SK-N-SH treated with all-trans-retinoic acid at 6 μM for 48 hours (cell line): ENCODE measurements around the gene RSPH10B2.
"Not testable (repeated sequence)": the region's sequence is repeated elsewhere in the genome, so short reads cannot be mapped to it uniquely, and the experiment has no call there.

Experiments used
- ATAC-seq: fragments of 200-7000 bp; cut with Tn5 transposase; 3 replicates; pipeline ENCODE4 v1.9.1; 2020; ENCODE audit warnings: mild to moderate bottlenecking, moderate library complexity
- ARNTL ChIP-seq: fragments of 450-650 bp; formaldehyde crosslinking; IDR thresholded peaks from 2 replicates; pipeline ENCODE4 v1.5.0; 2020; ENCODE audit warnings: low read depth, mild to moderate bottlenecking, moderate library complexity, borderline replicate concordance
- CSDC2 ChIP-seq: fragments of 250-450 bp; sonication (Bioruptor Pico); IDR thresholded peaks from 2 replicates; pipeline ENCODE4 v1.5.0; 2020; ENCODE audit warnings: mild to moderate bottlenecking, moderate library complexity
- ESRRG ChIP-seq: fragments of 250-450 bp; sonication (Bioruptor Pico); IDR thresholded peaks from 2 replicates; pipeline ENCODE4 v1.6.1; 2021; ENCODE audit warnings: mild to moderate bottlenecking
- GLIS3 ChIP-seq: fragments of 250-450 bp; sonication (Bioruptor Pico); IDR thresholded peaks from 2 replicates; pipeline ENCODE4 v1.5.0; 2020; ENCODE audit warnings: mild to moderate bottlenecking, moderate library complexity
- ISL1 ChIP-seq: fragments of 250-450 bp; sonication (Bioruptor Pico); IDR thresholded peaks from 2 replicates; pipeline ENCODE4 v2.1.2; 2022; ENCODE audit warnings: mild to moderate bottlenecking, moderate library complexity
- OSR1 ChIP-seq: fragments of 250-450 bp; sonication (Bioruptor Pico); IDR thresholded peaks from 2 replicates; pipeline ENCODE4 v1.8.0; 2022; ENCODE audit warnings: moderate library complexity, mild to moderate bottlenecking, inconsistent platforms
- PPARA ChIP-seq: fragments of 250-450 bp; sonication (Bioruptor Pico); IDR thresholded peaks from 2 replicates; pipeline ENCODE4 v1.5.0; 2020; ENCODE audit warnings: mild to moderate bottlenecking, borderline replicate concordance
- SNAI2 ChIP-seq: fragments of 250-450 bp; sonication (Bioruptor Pico); IDR thresholded peaks from 2 replicates; pipeline ENCODE4 v1.5.0; 2020; ENCODE audit warnings: mild to moderate bottlenecking, moderate library complexity
- TCF4 ChIP-seq: fragments of 250-450 bp; sonication (Bioruptor Pico); IDR thresholded peaks from 2 replicates; pipeline ENCODE4 v1.8.0; 2021; ENCODE audit warnings: mild to moderate bottlenecking, moderate library complexity, borderline replicate concordance
- TOX ChIP-seq: fragments of 250-450 bp; sonication (Bioruptor Pico); IDR thresholded peaks from 2 replicates; pipeline ENCODE4 v1.8.0; 2021; ENCODE audit warnings: mild to moderate bottlenecking, moderate library complexity, borderline replicate concordance
- ZC3H10 ChIP-seq: fragments of 250-450 bp; sonication (Bioruptor Pico); IDR thresholded peaks from 2 replicates; pipeline ENCODE4 v1.5.1; 2021; ENCODE audit warnings: mild to moderate bottlenecking, moderate library complexity
- ZFP3 ChIP-seq: fragments of 250-450 bp; sonication (Bioruptor Pico); IDR thresholded peaks from 2 replicates; pipeline ENCODE4 v1.5.0; 2020; ENCODE audit warnings: mild to moderate bottlenecking, moderate library complexity
- ZFP30 ChIP-seq: fragments of 450-650 bp; formaldehyde crosslinking; IDR thresholded peaks from 2 replicates; pipeline ENCODE4 v1.5.0; 2022; ENCODE audit warnings: mild to moderate bottlenecking, moderate library complexity
- ZNF565 ChIP-seq: fragments of 450-650 bp; formaldehyde crosslinking; conservative IDR thresholded peaks from 2 replicates; pipeline ENCODE4 v1.5.0; 2020; ENCODE audit warnings: low read depth, mild to moderate bottlenecking, moderate library complexity
- ZNF70 ChIP-seq: fragments of 450-650 bp; formaldehyde crosslinking; IDR thresholded peaks from 2 replicates; pipeline ENCODE4 v1.5.0; 2020; ENCODE audit warnings: mild to moderate bottlenecking, moderate library complexity
- ZNF8 ChIP-seq: fragments of 450-650 bp; formaldehyde crosslinking; IDR thresholded peaks from 2 replicates; pipeline ENCODE4 v1.5.0; 2020; ENCODE audit warnings: mild to moderate bottlenecking, moderate library complexity
- TF ChIP-seq, protein P1 (sequence below): fragments of 250-450 bp; sonication (Bioruptor Pico); IDR thresholded peaks from 2 replicates; pipeline ENCODE4 v1.5.1; 2020; ENCODE audit warnings: low read depth, mild to moderate bottlenecking, moderate library complexity
- TF ChIP-seq, protein P2 (sequence below): fragments of 250-450 bp; sonication (Bioruptor Pico); IDR thresholded peaks from 2 replicates; pipeline ENCODE4 v1.5.1; 2021; ENCODE audit warnings: mild to moderate bottlenecking, moderate library complexity
- TF ChIP-seq, protein P3 (sequence below): fragments of 250-450 bp; sonication (Bioruptor Pico); IDR thresholded peaks from 2 replicates; pipeline ENCODE4 v1.5.0; 2020; ENCODE audit warnings: mild to moderate bottlenecking, moderate library complexity
- TF ChIP-seq, protein P4 (sequence below): fragments of 250-450 bp; sonication (Bioruptor Pico); IDR thresholded peaks from 2 replicates; pipeline ENCODE4 v1.8.0; 2020; ENCODE audit warnings: mild to moderate bottlenecking, moderate library complexity, borderline replicate concordance
- TF ChIP-seq, protein P5 (sequence below): fragments of 250-450 bp; sonication (Bioruptor Pico); IDR thresholded peaks from 2 replicates; pipeline ENCODE4 v1.8.0; 2021; ENCODE audit warnings: low read depth, mild to moderate bottlenecking, moderate library complexity, borderline replicate concordance

Gene RSPH10B2

DNA sequence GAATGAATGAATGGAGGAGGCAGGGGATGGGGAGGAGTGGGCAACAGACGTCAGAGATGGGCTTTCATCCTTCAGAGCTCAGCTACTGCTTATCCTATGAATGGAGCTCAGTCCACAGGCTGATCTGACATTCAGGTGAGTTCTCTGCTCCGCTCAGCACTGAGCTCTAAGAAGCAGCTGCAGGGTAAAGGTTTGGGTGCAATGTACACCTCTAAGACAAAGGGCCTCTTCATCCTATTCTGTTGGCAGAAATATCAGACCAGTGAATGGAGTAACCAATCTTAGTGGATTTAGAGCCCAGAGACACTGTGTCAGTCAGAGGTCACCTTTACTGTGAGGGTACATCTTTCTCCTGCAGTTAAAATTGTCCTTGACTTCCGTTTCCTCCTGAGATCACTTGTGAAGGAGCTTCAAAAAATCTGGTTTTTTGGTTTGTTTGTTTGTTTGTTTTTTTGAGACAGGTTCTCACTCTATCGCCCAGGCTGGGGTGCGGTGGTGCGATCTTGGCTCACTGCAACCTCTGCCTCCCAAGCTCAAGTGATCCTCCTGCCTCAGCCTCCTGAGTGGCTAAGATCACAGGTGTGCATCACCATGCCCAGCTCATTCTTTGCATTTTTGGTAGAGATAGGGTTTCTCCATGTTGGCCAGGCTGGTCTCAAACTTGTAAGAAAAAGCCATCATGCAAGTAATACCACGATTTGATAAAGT, 77.3 kb downstream of the RSPH10B2 start (continued):
- TF ChIP-seq, protein P1, sequence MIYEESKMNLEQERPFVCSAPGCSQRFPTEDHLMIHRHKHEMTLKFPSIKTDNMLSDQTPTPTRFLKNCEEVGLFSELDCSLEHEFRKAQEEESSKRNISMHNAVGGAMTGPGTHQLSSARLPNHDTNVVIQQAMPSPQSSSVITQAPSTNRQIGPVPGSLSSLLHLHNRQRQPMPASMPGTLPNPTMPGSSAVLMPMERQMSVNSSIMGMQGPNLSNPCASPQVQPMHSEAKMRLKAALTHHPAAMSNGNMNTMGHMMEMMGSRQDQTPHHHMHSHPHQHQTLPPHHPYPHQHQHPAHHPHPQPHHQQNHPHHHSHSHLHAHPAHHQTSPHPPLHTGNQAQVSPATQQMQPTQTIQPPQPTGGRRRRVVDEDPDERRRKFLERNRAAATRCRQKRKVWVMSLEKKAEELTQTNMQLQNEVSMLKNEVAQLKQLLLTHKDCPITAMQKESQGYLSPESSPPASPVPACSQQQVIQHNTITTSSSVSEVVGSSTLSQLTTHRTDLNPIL, result no peak
- TF ChIP-seq, protein P2, sequence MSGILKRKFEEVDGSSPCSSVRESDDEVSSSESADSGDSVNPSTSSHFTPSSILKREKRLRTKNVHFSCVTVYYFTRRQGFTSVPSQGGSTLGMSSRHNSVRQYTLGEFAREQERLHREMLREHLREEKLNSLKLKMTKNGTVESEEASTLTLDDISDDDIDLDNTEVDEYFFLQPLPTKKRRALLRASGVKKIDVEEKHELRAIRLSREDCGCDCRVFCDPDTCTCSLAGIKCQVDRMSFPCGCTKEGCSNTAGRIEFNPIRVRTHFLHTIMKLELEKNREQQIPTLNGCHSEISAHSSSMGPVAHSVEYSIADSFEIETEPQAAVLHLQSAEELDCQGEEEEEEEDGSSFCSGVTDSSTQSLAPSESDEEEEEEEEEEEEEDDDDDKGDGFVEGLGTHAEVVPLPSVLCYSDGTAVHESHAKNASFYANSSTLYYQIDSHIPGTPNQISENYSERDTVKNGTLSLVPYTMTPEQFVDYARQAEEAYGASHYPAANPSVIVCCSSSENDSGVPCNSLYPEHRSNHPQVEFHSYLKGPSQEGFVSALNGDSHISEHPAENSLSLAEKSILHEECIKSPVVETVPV (CRISPR knock-in tag), result no peak
- TF ChIP-seq ESRRG (CRISPR knock-in tag), result no peak

DNA sequence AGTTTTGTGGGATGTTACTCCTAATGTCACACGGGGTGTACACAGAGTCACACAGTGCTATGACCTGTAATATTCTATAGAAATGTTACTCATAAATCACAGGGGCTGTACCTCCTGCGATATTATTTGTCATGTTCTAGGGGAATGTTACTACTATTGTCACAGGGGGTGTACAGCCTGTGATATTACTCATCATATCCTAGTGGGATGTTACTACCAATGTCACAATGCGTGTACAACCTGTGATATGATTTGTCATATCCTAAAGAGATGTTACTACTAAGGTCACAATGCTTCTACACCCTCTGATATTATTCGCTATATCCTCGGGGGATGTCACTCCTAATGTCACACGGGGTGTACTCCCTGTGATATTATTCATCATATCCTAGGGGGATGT, 79.7 kb downstream of the RSPH10B2 start:
- TF ChIP-seq ZC3H10 (CRISPR knock-in tag) (no peak), SNAI2 (no peak), ZFP30 (CRISPR knock-in tag) (no peak), ARNTL (no peak), CSDC2 (CRISPR knock-in tag) (no peak), PPARA (no peak), OSR1 (CRISPR knock-in tag) (no peak), ZFP3 (no peak), ZNF8 (CRISPR knock-in tag) (no peak), ISL1 (CRISPR knock-in tag) (no peak), TOX (CRISPR knock-in tag) (no peak), TCF4 (CRISPR knock-in tag) (no peak), GLIS3 (CRISPR knock-in tag) (no peak), ZNF70 (CRISPR knock-in tag) (no peak), ZNF565 (CRISPR knock-in tag) (no peak)
- TF ChIP-seq, protein P1, result no peak
- TF ChIP-seq, protein P3, sequence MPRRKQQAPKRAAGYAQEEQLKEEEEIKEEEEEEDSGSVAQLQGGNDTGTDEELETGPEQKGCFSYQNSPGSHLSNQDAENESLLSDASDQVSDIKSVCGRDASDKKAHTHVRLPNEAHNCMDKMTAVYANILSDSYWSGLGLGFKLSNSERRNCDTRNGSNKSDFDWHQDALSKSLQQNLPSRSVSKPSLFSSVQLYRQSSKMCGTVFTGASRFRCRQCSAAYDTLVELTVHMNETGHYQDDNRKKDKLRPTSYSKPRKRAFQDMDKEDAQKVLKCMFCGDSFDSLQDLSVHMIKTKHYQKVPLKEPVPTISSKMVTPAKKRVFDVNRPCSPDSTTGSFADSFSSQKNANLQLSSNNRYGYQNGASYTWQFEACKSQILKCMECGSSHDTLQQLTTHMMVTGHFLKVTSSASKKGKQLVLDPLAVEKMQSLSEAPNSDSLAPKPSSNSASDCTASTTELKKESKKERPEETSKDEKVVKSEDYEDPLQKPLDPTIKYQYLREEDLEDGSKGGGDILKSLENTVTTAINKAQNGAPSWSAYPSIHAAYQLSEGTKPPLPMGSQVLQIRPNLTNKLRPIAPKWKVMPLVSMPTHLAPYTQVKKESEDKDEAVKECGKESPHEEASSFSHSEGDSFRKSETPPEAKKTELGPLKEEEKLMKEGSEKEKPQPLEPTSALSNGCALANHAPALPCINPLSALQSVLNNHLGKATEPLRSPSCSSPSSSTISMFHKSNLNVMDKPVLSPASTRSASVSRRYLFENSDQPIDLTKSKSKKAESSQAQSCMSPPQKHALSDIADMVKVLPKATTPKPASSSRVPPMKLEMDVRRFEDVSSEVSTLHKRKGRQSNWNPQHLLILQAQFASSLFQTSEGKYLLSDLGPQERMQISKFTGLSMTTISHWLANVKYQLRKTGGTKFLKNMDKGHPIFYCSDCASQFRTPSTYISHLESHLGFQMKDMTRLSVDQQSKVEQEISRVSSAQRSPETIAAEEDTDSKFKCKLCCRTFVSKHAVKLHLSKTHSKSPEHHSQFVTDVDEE, result no peak
- TF ChIP-seq, protein P2 (CRISPR knock-in tag), result no peak
- TF ChIP-seq, protein P4, sequence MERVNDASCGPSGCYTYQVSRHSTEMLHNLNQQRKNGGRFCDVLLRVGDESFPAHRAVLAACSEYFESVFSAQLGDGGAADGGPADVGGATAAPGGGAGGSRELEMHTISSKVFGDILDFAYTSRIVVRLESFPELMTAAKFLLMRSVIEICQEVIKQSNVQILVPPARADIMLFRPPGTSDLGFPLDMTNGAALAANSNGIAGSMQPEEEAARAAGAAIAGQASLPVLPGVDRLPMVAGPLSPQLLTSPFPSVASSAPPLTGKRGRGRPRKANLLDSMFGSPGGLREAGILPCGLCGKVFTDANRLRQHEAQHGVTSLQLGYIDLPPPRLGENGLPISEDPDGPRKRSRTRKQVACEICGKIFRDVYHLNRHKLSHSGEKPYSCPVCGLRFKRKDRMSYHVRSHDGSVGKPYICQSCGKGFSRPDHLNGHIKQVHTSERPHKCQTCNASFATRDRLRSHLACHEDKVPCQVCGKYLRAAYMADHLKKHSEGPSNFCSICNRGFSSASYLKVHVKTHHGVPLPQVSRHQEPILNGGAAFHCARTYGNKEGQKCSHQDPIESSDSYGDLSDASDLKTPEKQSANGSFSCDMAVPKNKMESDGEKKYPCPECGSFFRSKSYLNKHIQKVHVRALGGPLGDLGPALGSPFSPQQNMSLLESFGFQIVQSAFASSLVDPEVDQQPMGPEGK (CRISPR knock-in tag), result no peak
- TF ChIP-seq, protein P5, sequence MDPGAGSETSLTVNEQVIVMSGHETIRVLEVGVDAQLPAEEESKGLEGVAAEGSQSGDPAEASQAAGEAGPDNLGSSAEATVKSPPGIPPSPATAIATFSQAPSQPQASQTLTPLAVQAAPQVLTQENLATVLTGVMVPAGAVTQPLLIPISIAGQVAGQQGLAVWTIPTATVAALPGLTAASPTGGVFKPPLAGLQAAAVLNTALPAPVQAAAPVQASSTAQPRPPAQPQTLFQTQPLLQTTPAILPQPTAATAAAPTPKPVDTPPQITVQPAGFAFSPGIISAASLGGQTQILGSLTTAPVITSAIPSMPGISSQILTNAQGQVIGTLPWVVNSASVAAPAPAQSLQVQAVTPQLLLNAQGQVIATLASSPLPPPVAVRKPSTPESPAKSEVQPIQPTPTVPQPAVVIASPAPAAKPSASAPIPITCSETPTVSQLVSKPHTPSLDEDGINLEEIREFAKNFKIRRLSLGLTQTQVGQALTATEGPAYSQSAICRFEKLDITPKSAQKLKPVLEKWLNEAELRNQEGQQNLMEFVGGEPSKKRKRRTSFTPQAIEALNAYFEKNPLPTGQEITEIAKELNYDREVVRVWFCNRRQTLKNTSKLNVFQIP (CRISPR knock-in tag), result no peak
- ATAC-seq, result no peak

DNA sequence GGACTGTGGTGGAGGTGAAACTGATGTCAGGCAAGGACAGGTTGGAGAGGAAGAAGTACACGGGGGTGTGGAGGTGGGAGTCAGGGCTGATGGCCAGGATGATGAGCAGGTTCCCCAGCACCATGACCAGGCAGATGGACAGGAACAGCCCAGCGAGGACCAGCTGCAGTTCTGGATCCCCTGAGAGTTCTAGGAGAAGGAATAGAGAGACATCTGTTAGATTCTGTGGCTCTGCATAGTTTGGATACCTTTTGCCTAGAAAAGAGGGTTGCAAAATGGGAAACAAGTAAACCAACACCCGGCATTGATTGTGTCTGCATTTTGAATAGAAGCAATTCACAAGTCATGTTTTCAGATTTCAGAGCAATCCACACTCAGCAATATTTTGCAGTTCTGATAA, 81.6 kb downstream of the RSPH10B2 start:
- ATAC-seq, result not testable (repeated sequence)

DNA sequence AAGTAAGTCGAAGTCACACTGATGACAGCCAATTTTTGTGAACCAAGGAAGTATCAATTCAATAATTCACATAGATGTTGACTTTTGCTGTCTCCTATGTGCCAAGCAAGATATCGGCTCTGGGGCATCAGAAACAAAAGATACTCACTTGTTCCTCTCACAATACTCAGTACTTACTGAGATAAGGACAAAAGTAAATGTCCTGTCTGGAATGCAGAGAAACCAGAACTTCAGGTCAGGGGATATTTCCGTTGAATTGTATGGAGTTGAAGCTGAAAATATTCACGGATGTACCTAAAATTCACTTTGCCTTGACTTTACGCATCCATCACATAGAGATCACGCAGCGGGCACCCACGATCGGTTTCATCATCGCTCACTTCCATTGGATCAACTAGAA, 83.2 kb downstream of the RSPH10B2 start:
- not testable (repeated sequence) for ATAC-seq

DNA sequence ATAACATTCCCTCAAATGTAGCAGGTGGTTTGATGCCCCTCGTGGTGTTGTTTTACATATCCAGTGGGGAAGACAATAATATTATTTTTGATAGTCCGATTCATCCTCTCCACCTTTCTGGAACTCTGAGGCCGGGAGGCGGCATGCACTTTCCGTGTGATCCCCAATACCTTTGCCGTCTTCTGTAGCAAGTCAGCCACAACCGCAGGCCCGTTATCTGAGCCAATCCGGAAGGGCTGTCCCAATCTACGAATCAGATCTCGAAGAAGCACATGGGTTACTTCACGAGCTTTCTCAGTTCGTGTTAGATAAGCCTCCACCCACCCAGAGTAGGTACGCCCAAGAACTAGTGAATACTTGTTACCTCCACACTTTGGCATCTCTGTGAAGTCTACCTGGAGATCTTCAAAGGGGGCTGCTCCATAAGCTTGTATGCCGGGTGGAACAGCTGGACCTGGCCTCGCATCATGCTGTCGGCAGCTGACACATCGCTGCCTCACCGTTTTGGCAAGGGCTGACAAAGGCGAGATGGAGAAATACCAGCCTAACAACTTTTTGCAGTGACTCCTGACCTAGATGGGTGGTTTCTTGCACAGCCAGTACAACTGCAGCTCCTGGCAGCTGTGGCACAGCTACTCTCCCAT, 88.5 kb downstream of the RSPH10B2 start:
- ATAC-seq, result not testable (repeated sequence)

DNA sequence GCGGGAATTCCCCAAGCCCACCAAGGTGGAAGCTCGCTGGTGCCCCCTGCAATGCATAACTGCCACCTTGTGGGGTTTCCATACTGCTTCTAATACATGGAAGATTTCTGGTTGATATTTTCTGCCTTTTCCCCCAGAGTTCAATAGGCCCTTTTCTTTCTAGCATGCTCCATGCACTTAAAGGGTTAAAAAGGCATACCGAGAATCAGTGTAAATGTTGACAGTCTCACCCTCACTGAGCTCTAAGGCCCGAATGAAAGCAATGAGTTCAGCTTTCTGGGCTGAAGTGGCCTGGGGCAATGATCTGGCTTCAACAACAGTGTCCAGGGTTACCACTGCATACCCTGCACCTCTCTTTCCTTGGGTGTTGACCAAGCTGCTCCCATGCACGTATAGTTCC, 89.2 kb downstream of the RSPH10B2 start:
- ATAC-seq, result not testable (repeated sequence)

DNA sequence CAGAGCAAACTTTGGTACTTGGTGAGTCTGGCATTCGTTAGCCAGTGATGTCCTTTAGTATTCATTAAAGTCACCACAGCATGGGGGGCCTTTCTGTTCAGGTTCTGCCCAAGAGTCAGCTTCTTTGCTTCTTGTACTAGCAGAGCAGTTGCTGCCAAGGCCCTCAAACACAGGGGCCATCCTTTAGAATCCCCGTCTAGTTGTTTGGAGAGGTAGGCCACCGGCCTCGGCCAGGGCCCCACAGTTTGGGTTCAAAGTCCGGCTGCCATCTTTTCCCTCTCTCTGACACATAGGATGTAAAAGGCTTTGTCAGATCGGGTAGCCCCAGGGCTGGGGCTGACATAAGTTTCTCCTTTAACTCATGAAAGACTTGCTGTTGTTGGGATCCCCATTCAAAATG, 89.8 kb downstream of the RSPH10B2 start:
- ATAC-seq, result not testable (repeated sequence)
